ENCODE data around the gene RYR1. TPM values are rescaled to one million over a fixed set of nuclear protein-coding genes. Genes with fewer than 3 reads are reported as not detected.

RYR1 gene
- total RNA-seq, 1 donor from 2014 or later, result 9.3 TPM

DNA sequence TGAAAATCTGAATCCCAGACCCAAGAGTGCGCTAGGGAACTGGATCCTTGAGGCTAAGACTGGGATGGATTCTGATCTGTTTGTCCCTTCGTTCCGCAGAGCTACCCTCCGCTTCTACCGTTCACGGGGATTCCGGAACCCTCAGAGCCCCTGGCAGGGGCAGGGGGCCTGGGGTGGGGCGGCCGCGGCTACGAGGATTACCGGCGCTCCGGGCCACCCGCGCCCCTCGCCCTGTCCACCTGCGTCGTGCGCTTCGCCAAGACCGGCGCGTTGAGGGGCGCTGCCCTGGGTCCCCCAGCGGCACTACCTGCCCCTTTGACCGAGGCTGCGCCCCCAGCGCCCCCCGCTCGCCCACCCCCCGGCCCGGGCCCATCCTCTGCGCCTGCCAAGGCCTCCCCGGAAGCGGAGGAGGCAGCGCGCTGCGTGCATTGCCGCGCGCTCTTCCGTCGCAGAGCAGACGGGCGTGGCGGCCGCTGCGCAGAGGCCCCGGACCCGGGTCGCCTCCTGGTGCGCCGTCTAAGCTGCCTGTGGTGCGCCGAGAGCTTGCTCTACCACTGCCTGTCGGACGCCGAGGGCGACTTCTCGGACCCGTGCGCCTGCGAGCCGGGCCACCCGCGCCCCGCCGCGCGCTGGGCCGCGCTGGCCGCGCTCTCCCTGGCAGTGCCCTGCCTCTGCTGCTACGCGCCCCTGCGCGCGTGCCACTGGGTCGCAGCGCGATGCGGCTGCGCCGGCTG is 37.9 kb upstream of the RYR1 start:
- H3K9me3 Mint-ChIP-seq, result no peaks in the 10 kb centered on the region
- TF ChIP-seq, protein P1, sequence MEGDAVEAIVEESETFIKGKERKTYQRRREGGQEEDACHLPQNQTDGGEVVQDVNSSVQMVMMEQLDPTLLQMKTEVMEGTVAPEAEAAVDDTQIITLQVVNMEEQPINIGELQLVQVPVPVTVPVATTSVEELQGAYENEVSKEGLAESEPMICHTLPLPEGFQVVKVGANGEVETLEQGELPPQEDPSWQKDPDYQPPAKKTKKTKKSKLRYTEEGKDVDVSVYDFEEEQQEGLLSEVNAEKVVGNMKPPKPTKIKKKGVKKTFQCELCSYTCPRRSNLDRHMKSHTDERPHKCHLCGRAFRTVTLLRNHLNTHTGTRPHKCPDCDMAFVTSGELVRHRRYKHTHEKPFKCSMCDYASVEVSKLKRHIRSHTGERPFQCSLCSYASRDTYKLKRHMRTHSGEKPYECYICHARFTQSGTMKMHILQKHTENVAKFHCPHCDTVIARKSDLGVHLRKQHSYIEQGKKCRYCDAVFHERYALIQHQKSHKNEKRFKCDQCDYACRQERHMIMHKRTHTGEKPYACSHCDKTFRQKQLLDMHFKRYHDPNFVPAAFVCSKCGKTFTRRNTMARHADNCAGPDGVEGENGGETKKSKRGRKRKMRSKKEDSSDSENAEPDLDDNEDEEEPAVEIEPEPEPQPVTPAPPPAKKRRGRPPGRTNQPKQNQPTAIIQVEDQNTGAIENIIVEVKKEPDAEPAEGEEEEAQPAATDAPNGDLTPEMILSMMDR (conservative IDR thresholded peaks at IDR 0.05), result no peak
- no peak overlapping the region for H3K4me3 Mint-ChIP-seq
- no peak for DNase-seq (ENCODE audit: extremely low spot score, unreplicated experiment)
- peaks cover 18% of the 10 kb centered on the region for H3K36me3 Mint-ChIP-seq
- H3K27me3 Mint-ChIP-seq, result peaks cover 52% of the 10 kb centered on the region
- no peak overlapping the region for H3K27ac Mint-ChIP-seq
- H3K4me1 Mint-ChIP-seq (ENCODE audit: unreplicated experiment), result no peaks in the 10 kb centered on the region

DNA sequence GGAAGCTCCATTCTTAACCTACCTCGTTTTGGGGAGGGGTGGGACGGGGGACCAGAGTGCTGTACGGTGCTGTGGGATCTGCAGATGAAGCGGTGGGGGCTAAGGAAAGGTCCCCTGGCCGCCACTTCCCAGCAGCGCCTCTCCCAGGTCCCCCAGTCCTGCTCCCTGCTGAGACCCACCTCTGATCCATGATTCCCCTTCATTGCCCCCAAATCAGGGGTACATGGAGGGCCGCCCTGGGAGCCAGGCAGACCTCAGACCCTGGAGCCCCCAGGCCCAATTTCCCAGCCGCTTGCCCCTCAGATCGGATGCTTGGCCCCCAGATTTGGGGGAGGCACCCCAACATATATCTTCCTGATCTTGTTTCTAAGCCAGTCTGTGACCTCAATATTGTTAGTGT is 34.4 kb upstream of the RYR1 start:
- Mint-ChIP-seq H3K27me3 (peaks cover 28% of the 10 kb centered on the region), H3K4me3 (no peak overlapping the region), H3K36me3 (peaks cover 6% of the 10 kb centered on the region), H3K27ac (no peak overlapping the region), H3K9me3 (no peaks in the 10 kb centered on the region), H3K4me1 (ENCODE audit: unreplicated experiment) (no peaks in the 10 kb centered on the region)
- DNase-seq (ENCODE audit: extremely low spot score, unreplicated experiment), result no peak
- TF ChIP-seq, protein P1 (conservative IDR thresholded peaks at IDR 0.05), result no peak

GRCh38 chr19:38399537-38399936 is 34.0 kb upstream of the RYR1 start:
- DNase-seq (ENCODE audit: extremely low spot score, unreplicated experiment), result no peak
- no peak overlapping the region for H3K27ac Mint-ChIP-seq
- TF ChIP-seq, protein P1 (conservative IDR thresholded peaks at IDR 0.05), result no peak
- H3K27me3 Mint-ChIP-seq, result peaks cover 26% of the 10 kb centered on the region
- no peak overlapping the region for H3K4me3 Mint-ChIP-seq
- H3K36me3 Mint-ChIP-seq, result peaks cover 5% of the 10 kb centered on the region
- no peaks in the 10 kb centered on the region for H3K4me1 Mint-ChIP-seq (ENCODE audit: unreplicated experiment)
- no peaks in the 10 kb centered on the region for H3K9me3 Mint-ChIP-seq

- TF ChIP-seq, protein P1 (conservative IDR thresholded peaks at IDR 0.05), result no peak
- no peak overlapping the region for H3K27ac Mint-ChIP-seq
- no peaks in the 10 kb centered on the region for H3K9me3 Mint-ChIP-seq
- H3K36me3 Mint-ChIP-seq, result peaks cover 5% of the 10 kb centered on the region
- H3K4me1 Mint-ChIP-seq (ENCODE audit: unreplicated experiment), result no peaks in the 10 kb centered on the region
- H3K4me3 Mint-ChIP-seq, result no peak overlapping the region
- DNase-seq (ENCODE audit: extremely low spot score, unreplicated experiment), result no peak
- peaks cover 23% of the 10 kb centered on the region for H3K27me3 Mint-ChIP-seq
Observed at GRCh38 chr19:38400361-38400760, 33.1 kb upstream of the RYR1 start.

DNA sequence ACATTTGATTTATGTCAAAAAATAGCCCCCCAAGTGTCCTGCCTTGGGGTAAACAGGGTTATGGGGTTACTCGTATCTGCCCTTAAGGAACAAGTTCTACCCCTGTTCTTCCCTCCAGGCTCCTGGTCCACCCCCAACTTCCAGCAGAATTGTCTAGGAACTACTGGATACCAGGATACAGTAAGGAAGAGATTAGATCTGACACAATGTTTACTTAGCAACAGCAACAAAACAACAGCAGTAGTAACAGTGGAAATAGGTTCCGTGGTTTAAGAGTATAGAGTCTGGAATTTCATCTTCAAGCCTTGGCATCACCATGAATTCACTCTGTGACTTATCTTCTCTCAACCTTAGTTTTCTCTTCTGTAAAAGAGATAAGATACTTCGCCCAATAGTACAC is 32.3 kb upstream of the RYR1 start:
- H3K27ac Mint-ChIP-seq, result no peak overlapping the region
- TF ChIP-seq, protein P1 (conservative IDR thresholded peaks at IDR 0.05), result no peak
- no peaks in the 10 kb centered on the region for H3K9me3 Mint-ChIP-seq
- H3K27me3 Mint-ChIP-seq, result peaks cover 23% of the 10 kb centered on the region
- H3K4me3 Mint-ChIP-seq, result no peak overlapping the region
- peaks cover 5% of the 10 kb centered on the region for H3K36me3 Mint-ChIP-seq
- H3K4me1 Mint-ChIP-seq (ENCODE audit: unreplicated experiment), result no peaks in the 10 kb centered on the region
- no peak for DNase-seq (ENCODE audit: extremely low spot score, unreplicated experiment)
